ENCODE data around the gene HIBADH.
"Not testable (repeated sequence)": the region's sequence is repeated elsewhere in the genome, so short reads cannot be mapped to it uniquely, and the experiment has no call there.

The HIBADH gene

GRCh38 chr7:27578169-27578568 is 84.5 kb downstream of the HIBADH start:
- H3K27me3 ChIP-seq (ENCODE audit: control insufficient read depth, insufficient read depth, low read length); H3K4me1 ChIP-seq (ENCODE audit: control insufficient read depth, insufficient read depth, low read length); H3K9ac ChIP-seq (ENCODE audit: low read length); H3K27ac ChIP-seq (ENCODE audit: low read depth, low read length); H3K36me3 ChIP-seq (ENCODE audit: control insufficient read depth, insufficient read depth, low read length); H3K4me3 ChIP-seq (ENCODE audit: low read length): not testable (repeated sequence)

GRCh38 chr7:27576360-27576944 is 86.2 kb downstream of the HIBADH start:
- no peaks in the 10 kb centered on the region for H3K36me3 ChIP-seq (ENCODE audit: control insufficient read depth, insufficient read depth, low read length)
- no peak overlapping the region for H3K27ac ChIP-seq (ENCODE audit: low read depth, low read length)
- H3K27me3 ChIP-seq (ENCODE audit: control insufficient read depth, insufficient read depth, low read length): no peaks in the 10 kb centered on the region
- H3K4me1 ChIP-seq (ENCODE audit: control insufficient read depth, insufficient read depth, low read length): no peaks in the 10 kb centered on the region
- no peak overlapping the region for H3K4me3 ChIP-seq (ENCODE audit: low read length)
- H3K9ac ChIP-seq (ENCODE audit: low read length): no peak overlapping the region

- Histone ChIP-seq H3K4me1 (ENCODE audit: control insufficient read depth, insufficient read depth, low read length) (no peaks in the 10 kb centered on the region), H3K9ac (ENCODE audit: low read length) (no peak overlapping the region), H3K27ac (ENCODE audit: low read depth, low read length) (no peak overlapping the region), H3K36me3 (ENCODE audit: control insufficient read depth, insufficient read depth, low read length) (no peaks in the 10 kb centered on the region), H3K27me3 (ENCODE audit: control insufficient read depth, insufficient read depth, low read length) (no peaks in the 10 kb centered on the region), H3K4me3 (ENCODE audit: low read length) (no peak overlapping the region)
These were observed 87.1 kb downstream of the HIBADH start for GRCh38 chr7:27575613-27576012.

GRCh38 chr7:27569106-27569505 is 93.6 kb downstream of the HIBADH start:
- H3K9ac ChIP-seq (ENCODE audit: low read length): no peak overlapping the region
- no peaks in the 10 kb centered on the region for H3K27me3 ChIP-seq (ENCODE audit: control insufficient read depth, insufficient read depth, low read length)
- H3K4me1 ChIP-seq (ENCODE audit: control insufficient read depth, insufficient read depth, low read length): no peaks in the 10 kb centered on the region
- no peaks in the 10 kb centered on the region for H3K36me3 ChIP-seq (ENCODE audit: control insufficient read depth, insufficient read depth, low read length)
- no peak overlapping the region for H3K4me3 ChIP-seq (ENCODE audit: low read length)
- no peak overlapping the region for H3K27ac ChIP-seq (ENCODE audit: low read depth, low read length)

GRCh38 chr7:27567266-27567665 is 95.4 kb downstream of the HIBADH start:
- Histone ChIP-seq H3K27ac (ENCODE audit: low read depth, low read length) (no peak overlapping the region), H3K9ac (ENCODE audit: low read length) (no peak overlapping the region), H3K36me3 (ENCODE audit: control insufficient read depth, insufficient read depth, low read length) (no peaks in the 10 kb centered on the region), H3K4me3 (ENCODE audit: low read length) (no peak overlapping the region), H3K27me3 (ENCODE audit: control insufficient read depth, insufficient read depth, low read length) (no peaks in the 10 kb centered on the region), H3K4me1 (ENCODE audit: control insufficient read depth, insufficient read depth, low read length) (no peaks in the 10 kb centered on the region)

- Histone ChIP-seq H3K27ac (ENCODE audit: low read depth, low read length) (no peak overlapping the region), H3K36me3 (ENCODE audit: control insufficient read depth, insufficient read depth, low read length) (no peaks in the 10 kb centered on the region), H3K4me1 (ENCODE audit: control insufficient read depth, insufficient read depth, low read length) (no peaks in the 10 kb centered on the region), H3K9ac (ENCODE audit: low read length) (no peak overlapping the region), H3K27me3 (ENCODE audit: control insufficient read depth, insufficient read depth, low read length) (no peaks in the 10 kb centered on the region), H3K4me3 (ENCODE audit: low read length) (no peak overlapping the region)
These were observed 97.7 kb downstream of the HIBADH start for GRCh38 chr7:27564881-27565482.

- Histone ChIP-seq H3K4me3 (ENCODE audit: low read length) (no peak overlapping the region), H3K27ac (ENCODE audit: low read depth, low read length) (no peak overlapping the region), H3K4me1 (ENCODE audit: control insufficient read depth, insufficient read depth, low read length) (no peaks in the 10 kb centered on the region), H3K9ac (ENCODE audit: low read length) (no peak overlapping the region), H3K36me3 (ENCODE audit: control insufficient read depth, insufficient read depth, low read length) (no peaks in the 10 kb centered on the region), H3K27me3 (ENCODE audit: control insufficient read depth, insufficient read depth, low read length) (no peaks in the 10 kb centered on the region)
These were observed 101.9 kb downstream of the HIBADH start for GRCh38 chr7:27560706-27561235.

GRCh38 chr7:27555670-27556069 is 107.0 kb downstream of the HIBADH start:
- H3K27me3 ChIP-seq (ENCODE audit: control insufficient read depth, insufficient read depth, low read length): no peaks in the 10 kb centered on the region
- no peaks in the 10 kb centered on the region for H3K4me1 ChIP-seq (ENCODE audit: control insufficient read depth, insufficient read depth, low read length)
- no peak overlapping the region for H3K9ac ChIP-seq (ENCODE audit: low read length)
- H3K4me3 ChIP-seq (ENCODE audit: low read length): no peak overlapping the region
- no peaks in the 10 kb centered on the region for H3K36me3 ChIP-seq (ENCODE audit: control insufficient read depth, insufficient read depth, low read length)
- H3K27ac ChIP-seq (ENCODE audit: low read depth, low read length): no peak overlapping the region

- Histone ChIP-seq H3K36me3 (ENCODE audit: control insufficient read depth, insufficient read depth, low read length) (no peaks in the 10 kb centered on the region), H3K27ac (ENCODE audit: low read depth, low read length) (no peak overlapping the region), H3K4me3 (ENCODE audit: low read length) (no peak overlapping the region), H3K27me3 (ENCODE audit: control insufficient read depth, insufficient read depth, low read length) (no peaks in the 10 kb centered on the region), H3K9ac (ENCODE audit: low read length) (no peak overlapping the region), H3K4me1 (ENCODE audit: control insufficient read depth, insufficient read depth, low read length) (no peaks in the 10 kb centered on the region)
These were observed 107.9 kb downstream of the HIBADH start for GRCh38 chr7:27554826-27555225.

- no peak overlapping the region for H3K27ac ChIP-seq (ENCODE audit: low read depth, low read length)
- no peak overlapping the region for H3K9ac ChIP-seq (ENCODE audit: low read length)
- H3K4me3 ChIP-seq (ENCODE audit: low read length): no peak overlapping the region
- H3K36me3 ChIP-seq (ENCODE audit: control insufficient read depth, insufficient read depth, low read length): no peaks in the 10 kb centered on the region
- H3K4me1 ChIP-seq (ENCODE audit: control insufficient read depth, insufficient read depth, low read length): no peaks in the 10 kb centered on the region
- H3K27me3 ChIP-seq (ENCODE audit: control insufficient read depth, insufficient read depth, low read length): no peaks in the 10 kb centered on the region
These were observed 109.4 kb downstream of the HIBADH start for GRCh38 chr7:27553273-27553672.

GRCh38 chr7:27551803-27552400 is 110.8 kb downstream of the HIBADH start:
- Histone ChIP-seq H3K4me1 (ENCODE audit: control insufficient read depth, insufficient read depth, low read length) (no peaks in the 10 kb centered on the region), H3K4me3 (ENCODE audit: low read length) (no peak overlapping the region), H3K27me3 (ENCODE audit: control insufficient read depth, insufficient read depth, low read length) (no peaks in the 10 kb centered on the region), H3K9ac (ENCODE audit: low read length) (no peak overlapping the region), H3K36me3 (ENCODE audit: control insufficient read depth, insufficient read depth, low read length) (no peaks in the 10 kb centered on the region), H3K27ac (ENCODE audit: low read depth, low read length) (no peak overlapping the region)

- H3K27me3 ChIP-seq (ENCODE audit: control insufficient read depth, insufficient read depth, low read length): no peaks in the 10 kb centered on the region
- H3K36me3 ChIP-seq (ENCODE audit: control insufficient read depth, insufficient read depth, low read length): no peaks in the 10 kb centered on the region
- H3K27ac ChIP-seq (ENCODE audit: low read depth, low read length): no peak overlapping the region
- H3K4me3 ChIP-seq (ENCODE audit: low read length): no peak overlapping the region
- no peaks in the 10 kb centered on the region for H3K4me1 ChIP-seq (ENCODE audit: control insufficient read depth, insufficient read depth, low read length)
- no peak overlapping the region for H3K9ac ChIP-seq (ENCODE audit: low read length)
These were observed 113.1 kb downstream of the HIBADH start for GRCh38 chr7:27549606-27550005.

- Histone ChIP-seq H3K36me3 (ENCODE audit: control insufficient read depth, insufficient read depth, low read length) (no peaks in the 10 kb centered on the region), H3K27ac (ENCODE audit: low read depth, low read length) (no peak overlapping the region), H3K9ac (ENCODE audit: low read length) (no peak overlapping the region), H3K27me3 (ENCODE audit: control insufficient read depth, insufficient read depth, low read length) (no peaks in the 10 kb centered on the region), H3K4me1 (ENCODE audit: control insufficient read depth, insufficient read depth, low read length) (no peaks in the 10 kb centered on the region), H3K4me3 (ENCODE audit: low read length) (no peak overlapping the region)
These were observed 114.4 kb downstream of the HIBADH start for GRCh38 chr7:27548304-27548703.
